HPDE6-E6E7 (cell line): Measurements from ENCODE around the gene CTIF.
A peak's percentile ranks its signal among the peaks of the same experiment; 100 is the strongest.
"Not testable (repeated sequence)": the region's sequence is repeated elsewhere in the genome, so short reads cannot be mapped to it uniquely, and the experiment has no call there.

Experiments
- DNase-seq: peaks from one replicate; pipeline ENCODE4 v3.0.0; 2011; ENCODE audit warnings: missing footprints; ENCODE audit errors: extremely low spot score

CTIF gene

GRCh38 chr18:48538531-48539405 lies at the start of gene CTIF:
CTIF (plus strand) TSS chr18:48539031; CDS start chr18:48619566, 80,535 bp downstream.
- DNase-seq: peak; percentile 92

GRCh38 chr18:48490641-48491293 lies 48.1 kb upstream of the CTIF start:
- no peak for DNase-seq

GRCh38 chr18:48492880-48493279 lies 46.0 kb upstream of the CTIF start:
- no peak for DNase-seq

- DNase-seq: no peak
Observed at GRCh38 chr18:48493434-48494230, 45.2 kb upstream of the CTIF start.

GRCh38 chr18:48497863-48498262 lies 41.0 kb upstream of the CTIF start:
- DNase-seq: no peak

GRCh38 chr18:48500517-48500916 lies 38.3 kb upstream of the CTIF start:
- DNase-seq: no peak

- DNase-seq: no peak
Observed at GRCh38 chr18:48502906-48503305, 35.9 kb upstream of the CTIF start.

- DNase-seq: no peak
Observed at GRCh38 chr18:48504819-48505218, 34.0 kb upstream of the CTIF start.

- DNase-seq: not testable (repeated sequence)
Observed at GRCh38 chr18:48506983-48507568, 31.8 kb upstream of the CTIF start.

GRCh38 chr18:48512498-48512897 lies 26.3 kb upstream of the CTIF start:
- DNase-seq: not testable (repeated sequence)

GRCh38 chr18:48514786-48515185 lies 24.0 kb upstream of the CTIF start:
- no peak for DNase-seq

- no peak for DNase-seq
Observed at GRCh38 chr18:48517048-48517447, 21.8 kb upstream of the CTIF start.

- DNase-seq: no peak
Observed at GRCh38 chr18:48519431-48520100, 19.3 kb upstream of the CTIF start.

GRCh38 chr18:48521723-48522122 lies 17.1 kb upstream of the CTIF start:
- DNase-seq: no peak

- DNase-seq: no peak
Observed at GRCh38 chr18:48525671-48526070, 13.2 kb upstream of the CTIF start.

GRCh38 chr18:48527461-48527860 lies 11.4 kb upstream of the CTIF start:
- DNase-seq: no peak

- DNase-seq: no peak
Observed at GRCh38 chr18:48528861-48529260, 10.0 kb upstream of the CTIF start.

- DNase-seq: no peak
Observed at GRCh38 chr18:48529796-48530195, 9.0 kb upstream of the CTIF start.

GRCh38 chr18:48530399-48531081 lies 8.3 kb upstream of the CTIF start:
- DNase-seq: no peak

- no peak for DNase-seq
Observed at GRCh38 chr18:48531082-48531403, 7.8 kb upstream of the CTIF start.

GRCh38 chr18:48531908-48532307 lies 6.9 kb upstream of the CTIF start:
- no peak for DNase-seq
